ENCODE data around the gene CORO2B.

CORO2B gene

GRCh38 chr15:68699881-68700454, 121.2 kb downstream of the CORO2B start:
- no peaks in the 10 kb centered on the region for H3K27me3 ChIP-seq (ENCODE audit: control insufficient read depth, insufficient read depth, low read length)
- peaks cover 5% of the 10 kb centered on the region for H3K4me1 ChIP-seq
- H3K36me3 ChIP-seq (ENCODE audit: control insufficient read depth, insufficient read depth, low read length), result no peaks in the 10 kb centered on the region
- H3K4me3 ChIP-seq (ENCODE audit: low read depth, low read length), result no peak overlapping the region
- H3K4me2 ChIP-seq (ENCODE audit: low read length), result no peak overlapping the region
- no peak overlapping the region for H2AFZ ChIP-seq
- H3K79me2 ChIP-seq, result no peaks in the 10 kb centered on the region
- TF ChIP-seq CTCF (IDR thresholded peaks at IDR 0.05), result no peak
- H3K9me3 ChIP-seq (ENCODE audit: control insufficient read depth, low read length), result no peaks in the 10 kb centered on the region
- H3K9ac ChIP-seq, result no peak overlapping the region
- H3K27ac ChIP-seq, result no peak overlapping the region

- H3K27me3 ChIP-seq (ENCODE audit: control insufficient read depth, insufficient read depth, low read length), result no peaks in the 10 kb centered on the region
- no peak overlapping the region for H3K9ac ChIP-seq
- H3K36me3 ChIP-seq (ENCODE audit: control insufficient read depth, insufficient read depth, low read length), result no peaks in the 10 kb centered on the region
- peaks cover 5% of the 10 kb centered on the region for H3K4me1 ChIP-seq
- no peak overlapping the region for H3K27ac ChIP-seq
- H2AFZ ChIP-seq, result peak overlapping the region; percentile 70
- H3K4me2 ChIP-seq (ENCODE audit: low read length), result peak overlapping the region; percentile 47
- no peaks in the 10 kb centered on the region for H3K79me2 ChIP-seq
- no peak for TF ChIP-seq CTCF (IDR thresholded peaks at IDR 0.05)
- no peak overlapping the region for H3K4me3 ChIP-seq (ENCODE audit: low read depth, low read length)
- no peaks in the 10 kb centered on the region for H3K9me3 ChIP-seq (ENCODE audit: control insufficient read depth, low read length)
Measured at GRCh38 chr15:68700455-68701123, 121.8 kb downstream of the CORO2B start.

- Histone ChIP-seq H3K9ac (no peak overlapping the region), H3K27me3 (ENCODE audit: control insufficient read depth, insufficient read depth, low read length) (no peaks in the 10 kb centered on the region), H3K36me3 (ENCODE audit: control insufficient read depth, insufficient read depth, low read length) (no peaks in the 10 kb centered on the region), H3K4me2 (ENCODE audit: low read length) (no peak overlapping the region), H3K79me2 (no peaks in the 10 kb centered on the region), H2AFZ (no peak overlapping the region), H3K4me3 (ENCODE audit: low read depth, low read length) (no peak overlapping the region), H3K27ac (no peak overlapping the region), H3K4me1 (peaks cover 5% of the 10 kb centered on the region), H3K9me3 (ENCODE audit: control insufficient read depth, low read length) (no peaks in the 10 kb centered on the region)
- TF ChIP-seq CTCF (IDR thresholded peaks at IDR 0.05), result no peak
Measured at GRCh38 chr15:68701886-68702285, 123.1 kb downstream of the CORO2B start.

- no peak for TF ChIP-seq CTCF (IDR thresholded peaks at IDR 0.05)
- H2AFZ ChIP-seq, result no peak overlapping the region
Measured at GRCh38 chr15:68704496-68705021, 125.8 kb downstream of the CORO2B start.

More at GRCh38 chr15:68704496-68705021, 125.8 kb downstream of the CORO2B start:
- no peaks in the 10 kb centered on the region for H3K36me3 ChIP-seq (ENCODE audit: control insufficient read depth, insufficient read depth, low read length)
- H3K27ac ChIP-seq, result no peak overlapping the region
- no peaks in the 10 kb centered on the region for H3K27me3 ChIP-seq (ENCODE audit: control insufficient read depth, insufficient read depth, low read length)
- no peaks in the 10 kb centered on the region for H3K79me2 ChIP-seq
- H3K9me3 ChIP-seq (ENCODE audit: control insufficient read depth, low read length), result no peaks in the 10 kb centered on the region
- H3K4me3 ChIP-seq (ENCODE audit: low read depth, low read length), result no peak overlapping the region
- H3K4me1 ChIP-seq, result peaks cover 5% of the 10 kb centered on the region
- H3K9ac ChIP-seq, result no peak overlapping the region
- H3K4me2 ChIP-seq (ENCODE audit: low read length), result peak overlapping the region; percentile 28

Measured in parathyroid adenoma (tissue), 2 donors.